Chondrocyte (in vitro differentiated cells): ENCODE results near the gene RGS7. TPM values are rescaled to one million over a fixed set of nuclear protein-coding genes. Genes with fewer than 3 reads are reported as not detected.

ENCODE experiments used
- DNase-seq: peaks from one replicate; pipeline ENCODE4 v3.0.0; 2021; ENCODE audit warnings: mixed read lengths, low spot score
- H3K27ac Mint-ChIP-seq: one replicate; pipeline ENCODE4 v1.8.0; 2021; ENCODE audit warnings: mild to moderate bottlenecking, moderate library complexity, mixed read lengths; ENCODE audit not compliant: unreplicated experiment
- H3K27me3 Mint-ChIP-seq: 2 replicates; pipeline ENCODE4 v1.8.0; 2021; ENCODE audit warnings: low read depth, mixed read lengths
- H3K36me3 Mint-ChIP-seq: 2 replicates; pipeline ENCODE4 v1.8.0; 2021; ENCODE audit warnings: low read depth, mixed read lengths
- H3K4me1 Mint-ChIP-seq: 2 replicates; pipeline ENCODE4 v1.8.0; 2021; ENCODE audit warnings: low read depth, mild to moderate bottlenecking, mixed read lengths
- H3K4me3 Mint-ChIP-seq: one replicate; pipeline ENCODE4 v1.8.0; 2021; ENCODE audit warnings: mild to moderate bottlenecking, moderate library complexity, mixed read lengths; ENCODE audit not compliant: unreplicated experiment
- H3K9me3 Mint-ChIP-seq: 2 replicates; pipeline ENCODE4 v1.8.0; 2021; ENCODE audit warnings: low read depth, mixed read lengths
- CTCF ChIP-seq: fragments of 200-600 bp; sonication (generic); IDR thresholded peaks from 2 replicates; pipeline ENCODE4 v1.5.0; 2021; ENCODE audit warnings: antibody characterized with exemption, mild to moderate bottlenecking, moderate library complexity
- total RNA-seq: library from RNA; stranded (reverse); gene quantifications from 3 replicates; pipeline ENCODE4 v1.2.1, GENCODE V29; 2021

RGS7 gene
- total RNA-seq, 1 donor from 2014 or later: 3.9 TPM

- TF ChIP-seq CTCF: no peak
- H3K4me1 Mint-ChIP-seq: peaks cover 28% of the 10 kb centered on the region
- no peak overlapping the region for H3K4me3 Mint-ChIP-seq
- H3K27me3 Mint-ChIP-seq: no peaks in the 10 kb centered on the region
- no peaks in the 10 kb centered on the region for H3K36me3 Mint-ChIP-seq
- no peak overlapping the region for H3K27ac Mint-ChIP-seq
- peaks cover 3% of the 10 kb centered on the region for H3K9me3 Mint-ChIP-seq
- no peak for DNase-seq
Observed at GRCh38 chr1:241114699-241115233, 242.2 kb downstream of the RGS7 start.

GRCh38 chr1:241113557-241113956 lies 243.4 kb downstream of the RGS7 start:
- Mint-ChIP-seq H3K27me3 (no peaks in the 10 kb centered on the region), H3K36me3 (no peaks in the 10 kb centered on the region), H3K4me1 (peaks cover 34% of the 10 kb centered on the region), H3K9me3 (peaks cover 3% of the 10 kb centered on the region), H3K27ac (no peak overlapping the region), H3K4me3 (no peak overlapping the region)
- no peak for TF ChIP-seq CTCF
- no peak for DNase-seq

GRCh38 chr1:241109039-241109438 lies 248.0 kb downstream of the RGS7 start:
- peaks cover 25% of the 10 kb centered on the region for H3K4me1 Mint-ChIP-seq
- no peaks in the 10 kb centered on the region for H3K36me3 Mint-ChIP-seq
- no peak overlapping the region for H3K4me3 Mint-ChIP-seq
- H3K27ac Mint-ChIP-seq: no peak overlapping the region
- TF ChIP-seq CTCF: no peak
- no peak for DNase-seq
- H3K27me3 Mint-ChIP-seq: no peaks in the 10 kb centered on the region
- H3K9me3 Mint-ChIP-seq: no peaks in the 10 kb centered on the region

- no peak for DNase-seq
- Mint-ChIP-seq H3K4me1 (peaks cover 37% of the 10 kb centered on the region), H3K4me3 (no peak overlapping the region), H3K27ac (no peak overlapping the region), H3K9me3 (no peaks in the 10 kb centered on the region), H3K36me3 (no peaks in the 10 kb centered on the region), H3K27me3 (no peaks in the 10 kb centered on the region)
- TF ChIP-seq CTCF: no peak
Observed at GRCh38 chr1:241105147-241105546, 251.9 kb downstream of the RGS7 start.

GRCh38 chr1:241102664-241103063 lies 254.3 kb downstream of the RGS7 start:
- TF ChIP-seq CTCF: no peak
- no peak overlapping the region for H3K4me3 Mint-ChIP-seq
- peak overlapping the region; percentile 91 for H3K27ac Mint-ChIP-seq

More at GRCh38 chr1:241102664-241103063, 254.3 kb downstream of the RGS7 start:
- peaks cover 24% of the 10 kb centered on the region for H3K4me1 Mint-ChIP-seq
- H3K36me3 Mint-ChIP-seq: no peaks in the 10 kb centered on the region
- DNase-seq: no peak
- H3K9me3 Mint-ChIP-seq: no peaks in the 10 kb centered on the region
- no peaks in the 10 kb centered on the region for H3K27me3 Mint-ChIP-seq
